CD14-positive monocyte (primary cell): ENCODE measurements around the gene ZNF132. TPM values are rescaled to one million over a fixed set of nuclear protein-coding genes. Genes with fewer than 3 reads are reported as not detected.

Experiments used
- DNase-seq, 3 donors: peaks; one replicate each; pipeline ENCODE4 v3.0.0-alpha.2; 2011 to 2022
- H2AFZ ChIP-seq: 2 replicates; pipeline ENCODE4 v1.6.0; 2012; ENCODE audit warnings: mild to moderate bottlenecking, low read depth, low read length, inconsistent platforms; ENCODE audit not compliant: insufficient read depth, poor library complexity, severe bottlenecking
- H3K27ac ChIP-seq, 2 donors: 1 replicate in 1 of 2; 2 replicates in 1 of 2; pipeline ENCODE4 v1.5.1; 2012 to 2013; ENCODE audit warnings: low read length in 2 of 2, control low read depth in 1 of 2, inconsistent platforms in 1 of 2, low read depth in 1 of 2, mild to moderate bottlenecking in 1 of 2
- H3K27me3 ChIP-seq, 2 donors: one replicate each; pipeline versions ENCODE4 v1.6.0 to v1.6.1; 2011 to 2013; ENCODE audit warnings: low read length in 2 of 2; ENCODE audit not compliant: control insufficient read depth in 2 of 2, insufficient read depth in 2 of 2
- H3K36me3 ChIP-seq, 2 donors: replicated peaks in 1 of 2; 1 replicate in 1 of 2; 2 replicates in 1 of 2; pipeline versions ENCODE4 v1.5.1 to v1.6.1; 2012 to 2013; ENCODE audit warnings: low read length in 2 of 2, control low read depth in 1 of 2, inconsistent platforms in 1 of 2, mild to moderate bottlenecking in 1 of 2; ENCODE audit not compliant: insufficient read depth in 2 of 2, control insufficient read depth in 1 of 2
- H3K4me1 ChIP-seq, 2 donors: 1 replicate in 1 of 2; 2 replicates in 1 of 2; pipeline versions ENCODE4 v1.5.1 to v1.6.1; 2012 to 2013; ENCODE audit warnings: low read length in 2 of 2, control low read depth in 1 of 2, inconsistent platforms in 1 of 2, mild to moderate bottlenecking in 1 of 2, moderate library complexity in 1 of 2; ENCODE audit not compliant: insufficient read depth in 2 of 2, control insufficient read depth in 1 of 2
- H3K4me2 ChIP-seq: replicated peaks from 2 replicates; pipeline ENCODE3; 2012; ENCODE audit warnings: low read length, moderate library complexity, mild to moderate bottlenecking; ENCODE audit not compliant: poor library complexity, severe bottlenecking; ENCODE audit errors: extremely low read depth
- H3K4me3 ChIP-seq, 3 experiments: fragments of 200-600 bp in 1 of 3; sonication (generic) in 1 of 3; replicated peaks in 1 of 3; 1 replicate in 2 of 3; 2 replicates in 1 of 3; pipeline ENCODE4 v1.5.1; 2011 to 2013; ENCODE audit warnings: low read length in 3 of 3, mild to moderate bottlenecking in 3 of 3, control low read depth in 2 of 3, low read depth in 2 of 3, inconsistent platforms in 1 of 3, moderate library complexity in 1 of 3
- H3K79me2 ChIP-seq: 2 replicates; pipeline ENCODE4 v1.6.0; 2012; ENCODE audit warnings: mild to moderate bottlenecking, control low read depth, inconsistent platforms, low read length, moderate library complexity; ENCODE audit not compliant: insufficient read depth
- H3K9ac ChIP-seq: 2 replicates; pipeline ENCODE4 v1.6.0; 2017; ENCODE audit warnings: low read length, mild to moderate bottlenecking; ENCODE audit not compliant: insufficient read depth, poor library complexity, severe bottlenecking
- H3K9me3 ChIP-seq, 2 donors: replicated peaks in 1 of 2; 1 replicate in 1 of 2; 2 replicates in 1 of 2; pipeline versions ENCODE4 v1.5.1 to v1.6.1; 2012 to 2013; ENCODE audit warnings: low read length in 2 of 2, control low read depth in 1 of 2; ENCODE audit not compliant: control insufficient read depth in 1 of 2, insufficient read depth in 1 of 2
- H4K20me1 ChIP-seq: 2 replicates; pipeline ENCODE4 v1.6.0; 2012; ENCODE audit warnings: mild to moderate bottlenecking, low read length, control low read depth, moderate library complexity; ENCODE audit not compliant: insufficient read depth
- H3K27ac Mint-ChIP-seq, 7 donors: one replicate each; pipeline ENCODE4 v1.8.0; 2020; ENCODE audit warnings: mild to moderate bottlenecking in 7 of 7, mixed read lengths in 7 of 7, moderate library complexity in 6 of 7, inconsistent platforms in 2 of 7
- H3K27me3 Mint-ChIP-seq, 3 donors: one replicate each; pipeline ENCODE4 v1.8.0; 2021 to 2022; ENCODE audit warnings: low read depth in 3 of 3, mild to moderate bottlenecking in 3 of 3, mixed read lengths in 3 of 3, moderate library complexity in 3 of 3, inconsistent platforms in 1 of 3
- H3K36me3 Mint-ChIP-seq, 2 donors: one replicate each; pipeline ENCODE4 v1.8.0; 2020; ENCODE audit warnings: mixed read lengths in 2 of 2, inconsistent platforms in 1 of 2, mild to moderate bottlenecking in 1 of 2
- H3K4me1 Mint-ChIP-seq: one replicate; pipeline ENCODE4 v1.8.0; 2020; ENCODE audit warnings: mild to moderate bottlenecking, mixed read lengths
- H3K4me3 Mint-ChIP-seq, 2 donors: one replicate each; pipeline ENCODE4 v1.8.0; 2020; ENCODE audit warnings: mild to moderate bottlenecking in 2 of 2, mixed read lengths in 2 of 2, moderate library complexity in 1 of 2
- H3K9me3 Mint-ChIP-seq, 7 donors: one replicate each; pipeline ENCODE4 v1.8.0; 2020 to 2022; ENCODE audit warnings: mixed read lengths in 7 of 7, mild to moderate bottlenecking in 6 of 7, moderate library complexity in 6 of 7, inconsistent platforms in 2 of 7
- CTCF ChIP-seq: fragments of 200-600 bp; IDR thresholded peaks from one replicate; pipeline ENCODE4 v1.8.0; 2022; ENCODE audit warnings: antibody characterized with exemption, mild to moderate bottlenecking
- WGBS: methylation state at CpG from one replicate; pipeline ENCODE4 v1.1.5; 2013; ENCODE audit warnings: missing lambda C conversion rate; ENCODE audit not compliant: insufficient coverage; 5-methylcytosine and 5-hydroxymethylcytosine counted together
- intact Hi-C, 2 donors: fragments of 100-400 bp; cut with micrococcal nuclease; formaldehyde crosslinking; loops; one replicate each; pipeline versions ENCODE4 v1.15.0 to v1.15.1; 2023
- polyA plus RNA-seq, 3 donors: library from polyadenylated mRNA; depleted of rRNA in 1 of 3; unstranded in 2 of 3; stranded (reverse) in 1 of 3; fragments of 300-500 nt in 2 of 3; fragments of >200 nt in 1 of 3; fragmentation: Illumina TruSeq in 2 of 3; gene quantifications; 1 replicate in 2 of 3; 2 replicates in 1 of 3; pipeline ENCODE4 v1.2.3, GENCODE V29; 2012 to 2021

ZNF132 gene
- polyA plus RNA-seq, 3 donors: 0.40 to 0.92 (median 0.75) TPM

GRCh38 chr19:58479736-58480480 lies 40.0 kb upstream of the ZNF132 start:
- TF ChIP-seq CTCF: no peak
- peaks cover 14 to 18% of the 10 kb centered on the region in 2 donors for H3K4me1 ChIP-seq
- Mint-ChIP-seq H3K4me3 (no peak overlapping the region), H3K27me3 (peaks cover 0 to 6% (median 2%) of the 10 kb centered on the region in 3 donors), H3K27ac (no peak overlapping the region), H3K9me3 (no peaks in the 10 kb centered on the region), H3K4me1 (peaks cover 13% of the 10 kb centered on the region), H3K36me3 (peaks cover 3 to 8% of the 10 kb centered on the region in 2 donors)
- no peak overlapping the region for H3K4me3 ChIP-seq
- H3K27me3 ChIP-seq: no peaks in the 10 kb centered on the region
- no peak for DNase-seq
- H3K27ac ChIP-seq: no peak overlapping the region
- WGBS: 94% methylated on average over 28 of the region's 28 CpGs
- no peaks in the 10 kb centered on the region for H4K20me1 ChIP-seq
- no peaks in the 10 kb centered on the region for H3K9me3 ChIP-seq
- intact Hi-C loops: no loop called here
- H3K9ac ChIP-seq: no peak overlapping the region
- H3K4me2 ChIP-seq: no peak overlapping the region
- no peaks in the 10 kb centered on the region for H3K79me2 ChIP-seq
- H3K36me3 ChIP-seq: peaks cover 0 to 6% of the 10 kb centered on the region in 2 donors
- H2AFZ ChIP-seq: no peak overlapping the region

GRCh38 chr19:58479303-58479702 lies 39.4 kb upstream of the ZNF132 start:
- TF ChIP-seq CTCF: no peak
- Histone ChIP-seq H3K27me3 (no peaks in the 10 kb centered on the region), H4K20me1 (no peaks in the 10 kb centered on the region), H3K9me3 (no peaks in the 10 kb centered on the region), H3K4me3 (no peak overlapping the region), H3K36me3 (peaks cover 0 to 6% of the 10 kb centered on the region in 2 donors), H3K9ac (no peak overlapping the region), H3K4me1 (peaks cover 14 to 21% of the 10 kb centered on the region in 2 donors), H2AFZ (no peak overlapping the region), H3K4me2 (no peak overlapping the region), H3K79me2 (no peaks in the 10 kb centered on the region), H3K27ac (no peak overlapping the region)
- H3K36me3 Mint-ChIP-seq: peaks cover 3 to 8% of the 10 kb centered on the region in 2 donors
- intact Hi-C loops: no loop called here
- H3K27me3 Mint-ChIP-seq: peaks cover 0 to 6% (median 2%) of the 10 kb centered on the region in 3 donors
- no peaks in the 10 kb centered on the region for H3K9me3 Mint-ChIP-seq
- WGBS: 96% methylated on average over 6 of the region's 7 CpGs
- no peak overlapping the region for H3K4me3 Mint-ChIP-seq
- no peak for DNase-seq
- H3K4me1 Mint-ChIP-seq: peaks cover 17% of the 10 kb centered on the region
- no peak overlapping the region for H3K27ac Mint-ChIP-seq
